GM19099 (cell line): ENCODE results near the gene ZC3H7B.

Source experiments
- POLR2A ChIP-seq: IDR thresholded peaks from 3 replicates; pipeline ENCODE4 v1.6.1; 2011; ENCODE audit warnings: low read depth; ENCODE audit not compliant: insufficient read length; ENCODE audit errors: extremely low read depth

ZC3H7B gene

DNA sequence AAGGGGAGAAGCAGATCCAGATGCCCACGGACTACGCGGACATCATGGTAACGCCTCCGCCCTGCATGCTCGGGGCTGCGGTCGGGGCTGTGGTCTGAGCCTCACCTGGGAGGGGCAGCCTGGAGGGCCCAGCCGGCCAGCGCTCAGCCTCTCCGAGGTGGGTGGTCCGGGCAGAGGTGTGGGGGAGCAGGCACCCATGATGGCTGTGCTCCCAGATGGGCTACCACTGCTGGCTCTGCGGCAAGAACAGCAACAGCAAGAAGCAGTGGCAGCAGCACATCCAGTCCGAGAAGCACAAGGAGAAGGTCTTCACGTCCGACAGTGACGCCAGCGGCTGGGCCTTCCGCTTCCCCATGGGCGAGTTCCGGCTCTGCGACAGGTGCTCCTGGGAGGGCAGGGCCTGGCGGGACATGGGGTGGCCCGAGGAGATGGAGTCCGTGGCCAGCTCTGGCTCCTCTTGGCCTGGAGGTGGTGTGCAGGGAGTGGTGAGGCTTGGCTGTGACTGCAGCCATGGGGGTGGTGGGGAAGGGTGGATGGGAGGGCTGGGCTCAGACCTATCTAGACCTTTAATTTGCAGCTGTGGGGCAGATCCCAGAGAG is 55.2 kb downstream of the ZC3H7B start:
- TF ChIP-seq POLR2A: no peak

DNA sequence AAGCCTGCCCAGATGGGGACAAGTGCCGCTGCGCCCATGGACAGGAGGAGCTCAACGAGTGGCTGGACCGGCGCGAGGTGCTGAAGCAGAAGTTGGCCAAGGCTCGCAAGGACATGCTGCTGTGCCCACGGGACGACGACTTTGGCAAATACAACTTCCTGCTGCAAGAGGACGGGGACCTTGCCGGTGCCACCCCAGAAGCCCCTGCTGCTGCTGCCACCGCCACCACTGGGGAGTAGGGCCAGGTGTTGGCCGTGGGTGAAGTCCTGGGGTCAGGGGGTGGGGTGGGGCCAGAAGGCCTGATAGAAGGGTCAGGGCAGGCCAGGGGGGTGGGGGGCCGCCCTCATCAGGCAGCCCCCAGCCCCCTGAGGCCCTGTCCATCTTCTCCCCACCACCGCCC is 55.9 kb downstream of the ZC3H7B start:
- TF ChIP-seq POLR2A: no peak

DNA sequence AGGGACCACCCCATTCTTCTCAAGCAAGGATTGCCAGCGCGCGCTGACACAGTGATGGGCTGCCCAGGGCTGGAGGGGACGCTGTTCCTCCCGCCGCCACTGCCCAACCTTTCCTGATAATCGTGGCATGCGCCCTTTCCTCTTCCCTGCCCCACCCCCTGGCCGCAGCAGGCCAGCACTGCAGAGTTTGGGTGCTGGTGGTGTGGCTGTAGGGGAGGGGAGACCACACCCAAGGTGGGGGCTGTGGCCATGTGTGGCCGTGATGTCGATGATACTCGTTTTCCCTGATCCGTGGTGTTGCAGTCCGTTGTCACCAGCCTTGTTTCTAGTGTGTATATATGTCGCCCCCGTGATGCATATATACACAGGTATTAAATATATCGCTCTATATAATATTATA is 57.6 kb downstream of the ZC3H7B start:
- TF ChIP-seq POLR2A: no peak

DNA sequence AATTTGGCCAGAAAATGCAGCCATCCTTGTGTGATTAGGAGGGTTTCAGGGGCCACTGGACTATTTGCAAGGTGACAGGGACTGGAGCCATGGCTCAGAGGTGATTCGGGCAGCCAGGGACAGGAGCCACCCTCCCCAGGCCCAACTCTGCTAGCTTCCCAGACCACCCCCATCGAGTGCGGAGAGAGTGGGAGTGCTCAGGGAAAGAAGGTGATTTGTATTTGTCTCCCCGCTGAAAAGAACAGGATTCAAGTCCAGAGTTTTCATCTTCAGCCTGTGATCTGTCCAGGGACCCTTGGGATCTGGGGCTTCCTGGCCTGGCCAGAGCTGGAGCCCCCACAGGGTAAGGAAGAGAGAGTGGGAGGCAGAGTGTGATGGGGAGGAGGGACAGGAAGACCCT is 58.1 kb downstream of the ZC3H7B start:
- TF ChIP-seq POLR2A: no peak

DNA sequence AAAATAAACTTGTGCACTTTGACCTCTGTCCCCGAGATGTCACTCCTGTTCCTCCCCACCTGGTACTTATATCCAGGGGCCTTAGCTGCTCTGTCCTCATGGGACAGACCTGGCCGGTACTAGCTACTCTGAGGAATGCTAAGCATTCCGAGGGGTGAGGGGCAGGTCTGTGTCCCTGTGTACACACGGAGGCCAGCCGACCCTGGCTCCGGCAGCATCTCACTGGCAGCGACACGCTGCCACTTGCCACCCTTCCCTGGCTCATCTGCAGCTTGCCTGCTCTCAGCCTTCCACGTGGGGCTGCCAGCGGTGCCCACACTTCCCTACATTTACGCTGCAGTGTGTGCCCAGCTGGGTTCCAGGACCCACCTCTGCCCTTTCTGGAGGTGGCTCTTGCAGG is 58.8 kb downstream of the ZC3H7B start:
- no peak for TF ChIP-seq POLR2A

DNA sequence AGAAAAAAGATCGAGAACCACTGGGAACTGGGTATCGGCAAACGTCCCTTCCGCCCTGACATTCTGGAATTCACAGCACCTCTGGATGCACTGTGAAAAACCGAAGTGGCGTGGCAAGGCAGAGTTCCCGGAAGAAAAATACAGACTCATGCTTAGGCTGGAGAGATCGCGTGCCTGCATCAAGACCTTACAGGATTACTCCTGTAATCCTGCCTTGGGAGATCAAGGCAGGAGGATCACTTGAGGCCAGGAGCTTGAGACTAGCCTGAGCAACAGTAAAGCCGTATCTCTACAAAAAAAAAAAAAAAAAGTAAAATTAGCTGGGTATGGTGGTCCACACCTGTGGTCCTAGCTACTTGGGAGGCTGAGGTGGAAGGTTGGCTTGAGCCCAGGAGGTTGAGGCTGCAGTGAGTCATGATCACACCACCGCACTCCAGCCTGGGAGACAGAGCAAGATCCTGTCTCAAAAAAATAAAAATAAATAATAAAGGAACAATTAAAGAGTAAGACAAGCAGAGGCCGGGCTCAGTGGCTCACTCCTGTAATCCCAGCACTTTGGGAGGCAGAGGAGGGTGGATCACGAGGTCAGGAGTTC is 60.5 kb downstream of the ZC3H7B start:
- no peak for TF ChIP-seq POLR2A

DNA sequence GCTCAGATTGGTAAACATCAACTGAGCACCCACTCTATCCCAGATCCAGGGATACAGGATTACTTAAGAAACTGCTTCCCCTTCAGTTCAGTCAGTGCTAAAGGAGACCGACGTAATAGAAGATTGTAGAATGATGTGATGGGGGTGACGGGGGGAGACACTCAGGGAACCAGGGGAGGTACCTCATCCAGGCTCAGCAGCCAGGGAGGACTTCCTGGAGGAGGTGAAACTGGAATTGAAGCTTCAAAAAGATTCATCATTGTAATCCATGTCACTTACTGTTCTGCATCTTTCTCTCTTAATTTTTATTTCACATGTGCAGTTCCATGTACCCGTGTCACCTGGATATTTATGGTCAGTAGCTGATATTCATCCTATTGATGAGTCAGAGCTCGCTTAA is 61.3 kb downstream of the ZC3H7B start:
- TF ChIP-seq POLR2A: no peak

DNA sequence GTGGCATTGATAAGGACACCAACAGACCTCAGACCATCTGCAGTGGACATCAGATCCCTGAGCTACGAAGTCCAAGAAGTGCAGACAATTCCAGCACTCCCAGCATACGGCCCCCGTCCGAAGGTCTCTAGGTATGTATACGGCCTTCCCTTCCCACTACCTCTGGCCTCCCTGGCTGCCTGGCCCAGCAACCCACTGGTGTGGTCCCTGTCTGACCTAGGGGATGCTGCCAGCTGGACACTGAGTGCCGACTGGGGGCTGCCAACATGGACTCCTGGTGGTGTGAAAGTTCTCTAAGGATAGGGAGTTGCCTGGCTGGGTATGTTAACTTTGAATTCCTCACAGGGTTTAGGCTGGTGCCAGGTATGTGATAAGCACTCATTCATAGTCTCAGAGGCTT is 62.9 kb downstream of the ZC3H7B start:
- no peak for TF ChIP-seq POLR2A

DNA sequence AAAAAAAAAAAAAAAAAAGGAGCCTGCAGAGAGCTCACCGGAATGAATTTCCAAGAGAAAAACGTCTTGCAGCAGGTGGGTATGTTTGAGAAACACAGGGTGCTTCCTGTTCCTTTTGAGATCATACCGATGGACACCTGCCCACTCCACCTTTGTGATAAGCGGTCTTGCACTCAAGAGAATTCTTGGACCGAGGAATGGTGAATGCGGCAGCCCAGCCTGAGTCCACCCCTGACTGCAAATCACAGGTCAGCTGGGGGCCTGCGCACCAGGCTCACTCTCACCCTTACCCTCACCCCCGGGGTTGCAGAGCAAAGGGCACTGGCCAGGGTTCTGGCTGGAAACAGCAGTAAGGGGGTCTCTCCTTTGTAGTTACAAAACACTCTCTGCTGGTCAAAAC is 63.6 kb downstream of the ZC3H7B start:
- no peak for TF ChIP-seq POLR2A

DNA sequence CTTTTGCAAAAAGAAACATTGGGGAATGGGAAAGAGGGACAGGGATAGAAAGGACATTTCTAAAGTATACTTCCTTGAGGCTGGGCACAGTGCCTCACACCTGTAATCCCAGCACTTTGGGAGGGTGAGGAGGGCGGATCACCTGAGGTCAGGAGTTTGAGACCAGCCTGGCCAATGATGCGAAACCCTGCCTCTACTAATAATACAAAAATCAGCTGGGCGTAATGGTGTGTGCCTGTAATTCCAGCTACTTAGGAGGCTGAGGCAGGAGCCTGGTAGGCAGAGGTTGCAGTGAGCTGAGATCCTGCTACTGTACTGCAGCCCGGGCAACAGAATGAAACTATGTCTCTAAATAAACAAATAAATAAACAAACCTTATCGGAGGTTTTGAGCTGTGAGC is 64.1 kb downstream of the ZC3H7B start:
- TF ChIP-seq POLR2A: no peak

DNA sequence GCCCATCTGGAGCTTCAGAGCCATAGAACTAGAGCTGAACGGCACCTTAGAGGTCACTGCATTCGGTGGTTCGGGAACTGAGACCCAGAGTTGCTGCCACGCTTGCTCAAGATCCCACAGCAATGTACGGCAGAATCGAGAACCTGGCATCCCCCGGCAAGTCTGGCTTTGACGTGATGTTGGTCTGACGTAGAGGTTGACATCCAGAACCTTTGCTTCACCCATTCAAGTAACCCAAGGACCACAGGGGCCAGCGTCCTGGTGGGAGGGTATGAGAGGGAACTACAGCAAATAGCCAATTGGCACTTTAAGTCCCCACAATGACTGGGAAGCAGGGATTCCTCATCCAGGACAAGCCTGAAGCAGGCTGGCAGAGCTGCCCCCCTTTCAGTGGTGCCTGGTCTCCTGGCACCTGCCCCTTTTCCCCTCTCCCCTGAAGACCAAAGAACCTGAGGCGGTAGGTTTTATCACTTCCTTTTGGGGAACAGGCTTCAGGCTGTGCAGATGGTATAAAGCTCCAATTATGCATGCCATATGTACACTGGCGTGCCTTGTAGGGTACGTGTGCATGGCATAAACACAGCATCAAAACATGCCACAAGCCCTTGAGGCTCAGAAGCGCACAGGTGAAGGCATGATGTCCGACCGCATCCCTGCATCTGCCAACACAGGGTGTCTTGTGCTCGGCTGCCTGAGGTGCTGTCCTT is 65.2 kb downstream of the ZC3H7B start:
- TF ChIP-seq POLR2A: no peak

DNA sequence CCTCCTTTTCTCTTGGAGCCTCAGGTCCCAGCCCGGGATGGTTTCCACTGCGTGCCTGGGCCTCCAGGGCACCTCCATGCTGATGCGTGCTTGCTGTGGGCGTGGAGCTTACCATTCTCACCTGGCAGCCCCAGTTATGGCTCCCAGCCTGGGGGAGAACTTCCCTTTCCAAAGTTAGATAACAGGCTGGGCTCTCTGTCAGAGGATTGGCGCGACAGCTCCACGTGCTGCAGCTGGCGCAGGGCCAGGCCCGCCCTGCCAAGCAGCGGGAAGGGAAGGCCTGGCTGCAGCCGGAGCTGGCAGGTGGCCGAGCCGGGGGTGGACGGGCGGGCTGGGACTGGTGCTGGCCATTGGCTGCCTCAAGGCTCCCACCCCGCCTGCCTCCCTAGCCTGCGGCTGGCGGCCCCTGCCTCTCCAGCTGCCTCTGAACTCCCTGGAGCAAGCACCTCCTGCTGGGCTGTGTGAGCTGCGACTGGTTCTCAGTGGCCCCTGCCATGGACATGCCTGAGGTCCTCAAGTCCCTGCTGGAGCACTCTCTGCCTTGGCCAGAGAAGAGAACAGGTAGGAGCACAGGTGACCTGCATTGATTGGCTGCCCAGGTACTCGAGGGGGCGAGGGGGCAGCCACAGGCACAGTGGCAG is 65.8 kb downstream of the ZC3H7B start:
- no peak for TF ChIP-seq POLR2A

DNA sequence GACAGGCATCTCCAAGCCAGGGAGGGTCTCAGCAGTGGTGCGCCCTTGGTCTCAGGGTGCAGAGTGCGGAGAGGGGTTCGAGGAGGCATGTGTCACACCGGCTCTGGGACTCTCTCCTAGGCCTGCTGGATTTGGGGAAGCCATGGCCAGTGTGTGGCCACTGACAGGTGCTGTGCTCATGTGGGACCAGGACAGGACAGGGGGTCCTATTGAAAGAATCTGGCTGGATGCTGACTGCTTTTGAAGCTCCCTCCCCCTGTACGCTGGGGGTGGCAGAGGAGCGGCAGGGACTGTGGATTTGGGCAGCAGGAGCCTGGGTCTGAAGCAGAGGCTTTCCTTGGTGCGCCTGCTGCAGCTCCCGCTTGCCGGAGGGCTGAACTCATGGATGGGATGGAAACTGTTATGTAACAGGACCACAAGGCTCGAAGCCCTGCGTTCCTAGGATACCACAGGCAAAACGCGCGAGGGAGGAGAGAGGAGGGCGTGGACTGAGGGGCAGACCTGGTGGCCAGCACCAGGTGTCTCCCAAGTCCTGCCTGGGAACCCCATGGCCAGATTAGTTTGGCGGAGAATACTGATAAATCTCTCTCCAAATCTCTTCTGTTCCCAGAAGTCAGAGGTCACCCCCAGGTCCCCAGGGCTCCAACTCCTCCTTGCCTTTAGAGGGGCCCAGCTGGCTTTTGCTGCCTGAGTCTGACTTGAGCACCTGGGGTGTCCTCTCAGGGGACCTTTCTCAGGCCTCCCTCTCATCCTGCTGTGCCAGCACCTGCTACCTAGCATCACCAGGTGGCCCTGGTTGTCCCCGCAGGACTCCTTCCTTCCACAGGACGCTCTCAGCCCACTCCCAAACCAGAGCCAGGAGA is 66.6 kb downstream of the ZC3H7B start:
- no peak for TF ChIP-seq POLR2A

DNA sequence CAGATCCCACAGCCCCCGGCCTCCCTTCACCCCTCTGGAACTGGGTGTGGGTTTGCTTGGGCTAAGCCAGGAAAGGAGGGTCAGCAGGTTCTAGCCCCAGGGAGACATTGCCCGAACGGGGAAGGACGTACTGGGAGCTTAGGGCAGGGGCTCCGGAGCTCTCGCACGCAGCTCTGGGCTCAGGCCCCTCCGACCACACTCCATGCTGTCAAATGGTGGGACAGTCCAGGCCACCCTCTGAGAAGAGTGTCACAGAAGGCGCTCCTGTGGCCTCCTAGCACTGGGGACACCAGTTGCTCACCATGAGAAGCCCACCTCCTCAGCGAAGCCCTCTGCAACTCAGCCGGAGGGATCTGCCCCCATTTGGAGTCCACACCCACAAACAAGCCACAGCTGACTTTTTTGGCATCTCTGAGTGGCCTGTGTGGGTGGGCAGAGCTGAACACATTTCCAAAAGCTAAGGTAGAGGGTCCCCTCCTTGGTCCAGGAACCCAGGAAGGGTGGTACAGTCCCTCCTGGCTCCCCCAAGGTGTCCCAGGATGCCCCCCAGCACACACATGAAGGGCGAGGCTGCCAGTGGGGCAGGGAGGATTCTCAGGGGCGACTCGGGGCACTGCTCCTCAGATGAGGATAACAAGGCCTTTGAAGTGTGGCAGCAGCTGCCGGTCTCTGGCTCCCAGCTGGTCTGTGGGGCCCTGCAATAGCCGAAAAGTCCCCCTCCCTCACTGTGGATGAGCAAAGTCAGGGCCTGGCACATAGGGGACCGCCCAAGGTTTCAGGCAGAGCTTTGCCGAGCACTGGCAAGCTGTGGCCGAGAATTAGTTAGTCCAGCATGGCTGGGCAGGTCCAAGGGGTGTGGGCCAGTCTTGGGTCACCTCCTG is 67.5 kb downstream of the ZC3H7B start:
- TF ChIP-seq POLR2A: no peak
